T-helper 2 cell (primary cell): ENCODE measurements around the gene ALG6.
A peak's percentile ranks its signal among the peaks of the same experiment; 100 is the strongest.

Experiments used
- DNase-seq, 5 experiments: peaks; one replicate each; pipeline versions ENCODE4 v3.0.0 to v3.0.0-alpha.2; 2012 to 2022
- total RNA-seq, 2 donors: gene quantifications; one replicate each; lab custom pipeline; 2026; lab: John Stamatoyannopoulos, UW

The ALG6 gene
- total RNA-seq: 17.8 to 28.4 reads per million in 2 donors

GRCh38 chr1:63367215-63368103 is at the start of gene ALG6:
TSS of gene ALG6 (plus strand) at chr1:63367627. CDS start at chr1:63370978, 3,351 bp downstream.
- DNase-seq: peak; percentile 74 to 93 (median 87)

- DNase-seq: no peak
These were observed 49.6 kb upstream of the ALG6 start for GRCh38 chr1:63317817-63318152.

- DNase-seq: no peak
These were observed 49.0 kb upstream of the ALG6 start for GRCh38 chr1:63318201-63318979.

GRCh38 chr1:63319046-63320021 is 48.1 kb upstream of the ALG6 start:
- DNase-seq: no peak

GRCh38 chr1:63320022-63320721 is 47.3 kb upstream of the ALG6 start:
- peak in 1 of 5 experiments; percentile 35 for DNase-seq

GRCh38 chr1:63321066-63321784 is 46.2 kb upstream of the ALG6 start:
- DNase-seq: no peak

GRCh38 chr1:63321785-63322113 is 45.7 kb upstream of the ALG6 start:
- no peak for DNase-seq

- DNase-seq: peak in 1 of 5 experiments; percentile 34
These were observed 45.1 kb upstream of the ALG6 start, which contains the start of gene FOXD3 for GRCh38 chr1:63322114-63322943. TSS of gene FOXD3 (plus strand) at chr1:63322567. CDS start at chr1:63323059, 492 bp downstream.

GRCh38 chr1:63322944-63323864 is 44.2 kb upstream of the ALG6 start:
- DNase-seq: peak in 2 of 5 experiments; percentile 36 to 64

- DNase-seq: no peak
These were observed 43.3 kb upstream of the ALG6 start for GRCh38 chr1:63323865-63324778.

- no peak for DNase-seq
These were observed 42.7 kb upstream of the ALG6 start for GRCh38 chr1:63324779-63325119.

GRCh38 chr1:63325279-63325985 is 42.0 kb upstream of the ALG6 start:
- DNase-seq: no peak

- DNase-seq: no peak
These were observed 41.3 kb upstream of the ALG6 start for GRCh38 chr1:63326106-63326472.

- peak in 1 of 5 experiments; percentile 38 for DNase-seq
These were observed 40.7 kb upstream of the ALG6 start for GRCh38 chr1:63326473-63327380.

GRCh38 chr1:63327417-63328054 is 39.9 kb upstream of the ALG6 start:
- peak in 1 of 5 experiments; percentile 62 for DNase-seq

GRCh38 chr1:63328122-63328521 is 39.3 kb upstream of the ALG6 start:
- DNase-seq: no peak
